T-helper 2 cell treated with Interferon-gamma antibody and Interleukin-4, amounts not matched to agents 5 μg/mL and 100 μg/mL, for 36 hours (primary cell): ENCODE measurements around the gene CHCHD6.

Source experiments
- DNase-seq: peaks from one replicate; pipeline ENCODE4 v3.0.0; 2021; ENCODE audit warnings: low spot score
- H3K27ac Mint-ChIP-seq: one replicate; pipeline ENCODE4 v1.8.0; 2021; ENCODE audit warnings: mild to moderate bottlenecking, mixed read lengths
- H3K27me3 Mint-ChIP-seq: one replicate; pipeline ENCODE4 v1.8.0; 2021; ENCODE audit warnings: low read depth, mixed read lengths
- H3K36me3 Mint-ChIP-seq: one replicate; pipeline ENCODE4 v1.8.0; 2021; ENCODE audit warnings: low read depth, mixed read lengths
- H3K4me1 Mint-ChIP-seq: one replicate; pipeline ENCODE4 v1.8.0; 2021; ENCODE audit warnings: low read depth, mixed read lengths
- H3K4me3 Mint-ChIP-seq: one replicate; pipeline ENCODE4 v1.8.0; 2022; ENCODE audit warnings: mild to moderate bottlenecking, moderate library complexity, mixed read lengths
- H3K9me3 Mint-ChIP-seq: one replicate; pipeline ENCODE4 v1.8.0; 2021; ENCODE audit warnings: mixed read lengths

Gene CHCHD6

DNA sequence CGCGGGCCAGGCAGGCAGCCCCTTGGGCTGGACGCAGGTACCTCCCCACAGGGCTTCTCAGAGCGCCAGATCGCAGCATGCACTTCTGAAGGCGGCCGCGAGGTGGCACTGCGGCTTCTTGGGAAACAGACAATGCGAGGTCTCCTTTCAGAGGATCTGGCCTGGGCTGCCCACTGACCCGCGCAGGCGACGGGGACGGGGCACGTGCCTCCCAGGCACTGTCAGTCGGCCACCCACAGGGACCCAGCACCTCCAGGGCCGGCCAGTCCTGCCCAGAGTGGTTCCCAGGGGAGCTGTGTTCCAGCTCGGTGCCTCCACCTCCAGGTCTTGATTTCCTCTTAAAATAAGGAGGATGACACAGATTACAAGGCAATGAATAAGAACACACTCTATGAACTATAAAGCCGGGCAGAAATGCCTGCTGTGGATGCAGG is 24.7 kb upstream of the CHCHD6 start:
- peaks cover 5% of the 10 kb centered on the region for H3K9me3 Mint-ChIP-seq
- H3K4me3 Mint-ChIP-seq: no peak overlapping the region
- DNase-seq: peak; percentile 62
- H3K36me3 Mint-ChIP-seq: no peaks in the 10 kb centered on the region
- H3K4me1 Mint-ChIP-seq: peaks cover 3% of the 10 kb centered on the region
- H3K27me3 Mint-ChIP-seq: peaks cover 13% of the 10 kb centered on the region
- H3K27ac Mint-ChIP-seq: no peak overlapping the region

- DNase-seq: no peak
These were observed 24.0 kb upstream of the CHCHD6 start for GRCh38 chr3:126679831-126680666.

DNA sequence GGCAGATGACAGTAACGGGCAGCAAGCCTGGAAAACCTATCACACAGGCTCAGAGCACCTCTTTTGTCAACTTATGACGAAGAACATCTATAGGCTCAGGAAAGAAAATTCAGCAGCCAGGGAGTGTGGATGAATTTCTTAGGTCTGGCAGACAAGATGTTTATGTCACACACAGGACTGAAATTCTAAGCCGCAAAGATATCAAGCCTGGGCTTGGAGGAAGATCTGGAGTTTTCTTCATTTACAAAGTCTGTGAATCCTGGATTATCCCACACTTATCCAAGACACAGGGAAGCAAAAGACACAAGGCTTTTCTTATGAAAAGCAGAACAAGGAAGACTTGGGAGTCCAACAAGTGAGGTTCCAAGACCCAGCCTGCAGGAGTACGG is 23.4 kb upstream of the CHCHD6 start:
- no peak overlapping the region for H3K27ac Mint-ChIP-seq
- no peaks in the 10 kb centered on the region for H3K9me3 Mint-ChIP-seq
- H3K4me3 Mint-ChIP-seq: no peak overlapping the region
- H3K36me3 Mint-ChIP-seq: no peaks in the 10 kb centered on the region
- DNase-seq: no peak
- H3K4me1 Mint-ChIP-seq: peaks cover 3% of the 10 kb centered on the region
- peaks cover 13% of the 10 kb centered on the region for H3K27me3 Mint-ChIP-seq

More at GRCh38 chr3:126679831-126680666, 24.0 kb upstream of the CHCHD6 start:
- Mint-ChIP-seq H3K4me3 (no peak overlapping the region), H3K27ac (no peak overlapping the region), H3K36me3 (no peaks in the 10 kb centered on the region), H3K27me3 (peaks cover 13% of the 10 kb centered on the region), H3K9me3 (no peaks in the 10 kb centered on the region), H3K4me1 (peaks cover 3% of the 10 kb centered on the region)

DNA sequence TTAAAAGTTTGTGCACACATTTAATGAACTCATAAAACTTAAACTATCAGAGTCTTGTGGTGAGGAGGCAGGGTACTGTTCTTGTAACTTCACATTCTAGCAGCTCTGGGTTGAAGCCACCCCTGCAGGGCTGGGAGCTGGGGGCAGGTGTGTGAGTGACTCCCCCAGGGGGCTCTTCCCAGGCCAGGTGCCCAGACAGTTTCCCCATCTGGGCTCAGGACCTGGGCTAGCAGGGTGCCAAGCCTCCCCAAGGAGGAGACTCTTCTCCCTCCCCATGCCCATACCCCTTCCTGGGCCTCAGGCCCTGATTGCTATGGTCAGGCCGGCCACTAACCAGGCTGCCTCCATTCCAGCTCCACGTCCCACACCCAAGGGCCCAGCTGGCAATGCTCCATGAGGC is 22.0 kb upstream of the CHCHD6 start:
- Mint-ChIP-seq H3K4me3 (no peak overlapping the region), H3K9me3 (no peaks in the 10 kb centered on the region), H3K27me3 (peaks cover 6% of the 10 kb centered on the region), H3K4me1 (peaks cover 3% of the 10 kb centered on the region), H3K27ac (no peak overlapping the region), H3K36me3 (no peaks in the 10 kb centered on the region)
- no peak for DNase-seq

DNA sequence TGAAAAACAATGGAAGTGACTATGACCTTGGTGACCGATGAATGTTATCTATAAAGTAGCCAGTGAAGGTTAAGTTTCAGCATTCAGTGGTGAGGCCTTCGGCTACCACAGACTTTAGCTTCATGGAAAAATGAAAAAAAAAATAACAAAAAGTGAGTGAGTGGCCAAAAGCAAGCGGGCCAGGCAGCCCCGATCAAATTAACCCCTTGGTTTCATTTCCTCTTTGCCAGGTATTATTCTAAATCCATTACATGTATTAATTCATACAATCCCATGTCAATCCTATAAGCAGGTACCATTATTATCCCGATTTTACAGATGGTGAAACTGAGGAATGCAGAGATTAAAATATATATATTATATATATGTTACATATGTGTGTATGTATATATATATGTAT is 21.0 kb upstream of the CHCHD6 start:
- no peaks in the 10 kb centered on the region for H3K9me3 Mint-ChIP-seq
- peaks cover 3% of the 10 kb centered on the region for H3K4me1 Mint-ChIP-seq
- peaks cover 6% of the 10 kb centered on the region for H3K27me3 Mint-ChIP-seq
- no peak overlapping the region for H3K4me3 Mint-ChIP-seq
- H3K27ac Mint-ChIP-seq: no peak overlapping the region
- H3K36me3 Mint-ChIP-seq: no peaks in the 10 kb centered on the region
- no peak for DNase-seq

GRCh38 chr3:126684218-126684751 is 19.8 kb upstream of the CHCHD6 start:
- Mint-ChIP-seq H3K4me3 (no peak overlapping the region), H3K9me3 (no peaks in the 10 kb centered on the region)
- DNase-seq: no peak

DNA sequence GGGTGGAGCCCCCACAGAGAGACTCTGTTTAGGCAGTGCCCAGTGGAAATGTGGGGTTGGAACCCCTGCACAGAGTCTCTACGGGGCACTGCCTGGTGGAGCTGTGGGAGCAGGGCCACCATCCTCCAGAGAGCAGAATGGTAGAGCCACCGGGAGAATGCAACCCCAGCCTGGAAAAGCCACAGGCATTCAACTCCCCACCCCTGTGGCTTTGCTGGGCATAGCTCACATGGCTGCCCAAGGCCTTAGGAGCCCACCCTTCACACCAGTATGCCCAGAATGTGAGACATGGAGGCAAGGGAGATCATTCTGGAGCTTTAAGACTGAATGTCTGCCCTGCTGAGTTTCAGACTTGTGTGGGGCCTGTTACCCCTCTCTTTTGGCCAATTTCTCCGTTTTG is 19.0 kb upstream of the CHCHD6 start:
- Mint-ChIP-seq H3K4me3 (no peak overlapping the region), H3K27me3 (peaks cover 11% of the 10 kb centered on the region), H3K36me3 (no peaks in the 10 kb centered on the region), H3K27ac (no peak overlapping the region), H3K9me3 (no peaks in the 10 kb centered on the region), H3K4me1 (no peaks in the 10 kb centered on the region)
- no peak for DNase-seq

More at GRCh38 chr3:126684218-126684751, 19.8 kb upstream of the CHCHD6 start:
- Mint-ChIP-seq H3K36me3 (no peaks in the 10 kb centered on the region), H3K27ac (no peak overlapping the region), H3K27me3 (peaks cover 8% of the 10 kb centered on the region), H3K4me1 (no peaks in the 10 kb centered on the region)

- Mint-ChIP-seq H3K36me3 (no peaks in the 10 kb centered on the region), H3K27ac (no peak overlapping the region), H3K4me3 (no peak overlapping the region), H3K9me3 (no peaks in the 10 kb centered on the region), H3K4me1 (no peaks in the 10 kb centered on the region), H3K27me3 (peaks cover 15% of the 10 kb centered on the region)
- DNase-seq: no peak
These were observed 18.5 kb upstream of the CHCHD6 start for GRCh38 chr3:126685493-126685892.

- Mint-ChIP-seq H3K27me3 (peaks cover 37% of the 10 kb centered on the region), H3K9me3 (no peaks in the 10 kb centered on the region), H3K36me3 (no peaks in the 10 kb centered on the region), H3K27ac (no peak overlapping the region), H3K4me1 (peaks cover 1% of the 10 kb centered on the region), H3K4me3 (no peak overlapping the region)
- DNase-seq: no peak
These were observed 12.3 kb upstream of the CHCHD6 start for GRCh38 chr3:126691765-126692164.

DNA sequence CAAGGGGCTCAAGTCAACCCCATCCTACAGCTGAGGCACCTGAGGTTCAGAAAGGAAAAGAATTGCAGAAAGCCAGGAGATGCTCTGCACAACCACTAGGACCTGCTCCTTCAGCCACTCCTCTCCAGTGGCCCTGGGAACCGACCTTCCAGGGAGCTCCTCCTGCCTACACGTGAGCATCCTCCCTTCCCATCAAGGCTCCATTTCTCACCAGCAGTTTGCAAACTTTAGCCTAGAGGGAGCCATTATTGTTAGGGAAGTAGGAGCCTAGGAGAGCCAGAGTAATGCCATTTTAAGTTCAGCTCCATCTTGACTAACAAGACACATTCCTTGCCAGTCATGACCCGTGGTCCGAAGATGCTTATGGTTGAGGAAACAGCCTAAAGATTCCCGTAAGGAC is 11.2 kb upstream of the CHCHD6 start:
- peaks cover 41% of the 10 kb centered on the region for H3K27me3 Mint-ChIP-seq
- H3K27ac Mint-ChIP-seq: no peak overlapping the region
- DNase-seq: no peak
- no peaks in the 10 kb centered on the region for H3K36me3 Mint-ChIP-seq
- H3K9me3 Mint-ChIP-seq: no peaks in the 10 kb centered on the region
- H3K4me3 Mint-ChIP-seq: no peak overlapping the region
- peaks cover 1% of the 10 kb centered on the region for H3K4me1 Mint-ChIP-seq

DNA sequence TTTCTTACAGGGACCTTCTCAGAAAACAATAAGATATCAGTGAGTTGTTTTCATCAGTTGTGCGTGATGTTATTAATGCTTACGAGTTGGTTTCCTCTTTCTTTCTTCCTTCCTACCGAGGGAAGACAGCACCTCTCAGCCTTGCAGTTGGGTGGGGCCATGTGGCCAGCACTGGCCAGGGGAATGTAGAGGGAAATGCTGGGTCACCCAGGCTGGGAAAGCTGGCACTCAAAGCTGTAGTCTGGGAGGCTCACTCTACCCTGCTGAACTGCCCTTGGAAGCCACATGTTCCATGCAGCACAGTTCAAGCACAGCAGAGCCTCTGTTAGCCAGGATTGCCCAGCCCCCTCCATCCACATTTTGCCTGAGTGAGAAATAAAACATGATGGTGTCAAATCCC is 10.1 kb upstream of the CHCHD6 start:
- DNase-seq: no peak
- H3K36me3 Mint-ChIP-seq: no peaks in the 10 kb centered on the region
- H3K27me3 Mint-ChIP-seq: peaks cover 40% of the 10 kb centered on the region
- H3K4me3 Mint-ChIP-seq: no peak overlapping the region
- peaks cover 1% of the 10 kb centered on the region for H3K4me1 Mint-ChIP-seq
- no peaks in the 10 kb centered on the region for H3K9me3 Mint-ChIP-seq
- no peak overlapping the region for H3K27ac Mint-ChIP-seq

- H3K36me3 Mint-ChIP-seq: no peaks in the 10 kb centered on the region
- H3K27me3 Mint-ChIP-seq: peaks cover 41% of the 10 kb centered on the region
- DNase-seq: no peak
- no peaks in the 10 kb centered on the region for H3K4me1 Mint-ChIP-seq
- H3K4me3 Mint-ChIP-seq: no peak overlapping the region
- no peak overlapping the region for H3K27ac Mint-ChIP-seq
- no peaks in the 10 kb centered on the region for H3K9me3 Mint-ChIP-seq
These were observed 7.3 kb upstream of the CHCHD6 start for GRCh38 chr3:126696701-126697267.

DNA sequence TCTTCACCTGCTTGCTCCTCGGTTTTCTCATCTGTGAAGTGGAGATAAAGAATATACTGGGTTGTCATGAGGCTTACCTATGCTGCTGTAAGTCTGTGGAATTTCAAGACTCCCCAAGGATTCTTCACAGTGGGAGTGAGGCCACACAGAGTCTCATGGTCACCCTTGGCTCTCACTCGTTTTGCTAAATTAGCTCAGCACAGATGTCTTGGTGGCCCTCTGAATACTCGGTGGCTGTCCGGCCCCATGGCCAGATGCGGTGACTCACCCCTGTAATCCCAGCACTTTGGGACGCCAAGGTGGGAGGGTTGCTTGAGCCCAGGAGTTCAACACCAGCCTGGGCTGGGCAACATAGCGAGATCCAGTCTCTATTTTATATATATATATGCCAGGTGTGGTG is 5.0 kb upstream of the CHCHD6 start:
- H3K27ac Mint-ChIP-seq: no peak overlapping the region
- peaks cover 55% of the 10 kb centered on the region for H3K27me3 Mint-ChIP-seq
- no peaks in the 10 kb centered on the region for H3K36me3 Mint-ChIP-seq
- H3K4me1 Mint-ChIP-seq: peaks cover 8% of the 10 kb centered on the region
- H3K4me3 Mint-ChIP-seq: no peak overlapping the region
- DNase-seq: no peak
- no peaks in the 10 kb centered on the region for H3K9me3 Mint-ChIP-seq

DNA sequence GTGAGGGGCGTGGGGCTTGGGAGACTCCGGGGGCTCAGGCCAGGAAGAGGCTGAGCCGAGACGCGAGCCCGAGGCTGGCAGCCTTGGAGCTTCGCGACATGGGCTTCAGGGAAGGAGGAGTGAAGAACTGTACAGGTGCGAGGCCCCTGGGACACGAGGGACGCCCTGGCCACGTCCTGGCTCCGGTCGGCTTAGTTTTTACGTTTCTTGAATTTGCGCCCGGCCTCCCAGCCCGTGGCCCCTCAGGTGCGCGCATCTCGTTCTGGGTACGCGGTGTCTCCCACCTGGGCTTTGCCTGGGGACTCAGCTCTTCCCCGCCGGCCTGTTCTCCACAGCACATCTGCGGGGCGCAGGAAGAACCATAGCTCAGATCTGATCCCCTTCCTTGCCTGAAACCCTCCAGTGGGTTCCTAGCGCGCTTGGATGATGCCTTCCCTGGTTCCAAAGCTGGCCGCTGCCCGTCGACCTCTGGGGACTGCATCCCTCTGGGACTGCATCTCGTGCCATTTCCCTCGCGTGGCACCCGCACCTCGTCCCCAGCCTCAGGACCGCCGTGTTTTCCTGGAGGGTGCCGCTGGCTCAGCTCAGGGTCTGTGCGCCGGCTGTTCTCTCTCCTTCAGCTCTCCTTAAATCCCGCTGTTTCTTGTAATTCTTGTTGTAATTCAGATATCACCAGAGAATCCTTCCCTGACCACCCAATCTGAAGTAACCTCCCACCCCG is 614 bp downstream of the CHCHD6 start:
- Mint-ChIP-seq H3K9me3 (no peaks in the 10 kb centered on the region), H3K27me3 (peaks cover 33% of the 10 kb centered on the region), H3K4me3 (peak overlapping the region; percentile 94), H3K27ac (no peak overlapping the region), H3K36me3 (peaks cover 3% of the 10 kb centered on the region), H3K4me1 (peaks cover 13% of the 10 kb centered on the region)
- no peak for DNase-seq
